Activated CD4-positive, alpha-beta memory T cell treated with anti-CD3 and anti-CD28 coated beads, Interleukin-2, amount 10 ng/mL, durations not matched to agents 7 days and 5 days (primary cell): ENCODE measurements around the gene LCK. TPM values are rescaled to one million over a fixed set of nuclear protein-coding genes. Genes with fewer than 3 reads are reported as not detected.

Experiments used
- CTCF ChIA-PET: fragments of 350-600 bp; sonication (Branson Sonifier 250); formaldehyde crosslinking; loops from one replicate; lab custom pipeline; 2021; ENCODE audit warnings: antibody characterized with exemption, inconsistent platforms; lab: Charles Lee
- POLR2A ChIA-PET: fragments of 350-600 bp; sonication (Branson Sonifier 250); formaldehyde crosslinking; loops from one replicate; lab custom pipeline; 2021; ENCODE audit warnings: antibody characterized with exemption; lab: Charles Lee
- DNase-seq: peaks from one replicate; pipeline ENCODE4 v3.0.0-alpha.2; 2020
- H3K27ac Mint-ChIP-seq: one replicate; pipeline ENCODE4 v1.8.0; 2021; ENCODE audit warnings: mild to moderate bottlenecking, mixed read lengths
- H3K27me3 Mint-ChIP-seq: one replicate; pipeline ENCODE4 v1.8.0; 2021; ENCODE audit warnings: mixed read lengths
- H3K36me3 Mint-ChIP-seq: one replicate; pipeline ENCODE4 v1.8.0; 2021; ENCODE audit warnings: low read depth, mixed read lengths
- H3K4me1 Mint-ChIP-seq: one replicate; pipeline ENCODE4 v1.8.0; 2021; ENCODE audit warnings: mixed read lengths
- H3K4me3 Mint-ChIP-seq: one replicate; pipeline ENCODE4 v1.8.0; 2021; ENCODE audit warnings: mild to moderate bottlenecking, mixed read lengths
- H3K9me3 Mint-ChIP-seq: one replicate; pipeline ENCODE4 v1.8.0; 2021; ENCODE audit warnings: mixed read lengths
- total RNA-seq, 2 experiments: library from RNA; stranded (reverse); gene quantifications; one replicate each; pipeline ENCODE4 v1.2.3, GENCODE V29; 2021

The LCK gene
- 100 to 1,000 TPM; 469 to 474 TPM for total RNA-seq

DNA sequence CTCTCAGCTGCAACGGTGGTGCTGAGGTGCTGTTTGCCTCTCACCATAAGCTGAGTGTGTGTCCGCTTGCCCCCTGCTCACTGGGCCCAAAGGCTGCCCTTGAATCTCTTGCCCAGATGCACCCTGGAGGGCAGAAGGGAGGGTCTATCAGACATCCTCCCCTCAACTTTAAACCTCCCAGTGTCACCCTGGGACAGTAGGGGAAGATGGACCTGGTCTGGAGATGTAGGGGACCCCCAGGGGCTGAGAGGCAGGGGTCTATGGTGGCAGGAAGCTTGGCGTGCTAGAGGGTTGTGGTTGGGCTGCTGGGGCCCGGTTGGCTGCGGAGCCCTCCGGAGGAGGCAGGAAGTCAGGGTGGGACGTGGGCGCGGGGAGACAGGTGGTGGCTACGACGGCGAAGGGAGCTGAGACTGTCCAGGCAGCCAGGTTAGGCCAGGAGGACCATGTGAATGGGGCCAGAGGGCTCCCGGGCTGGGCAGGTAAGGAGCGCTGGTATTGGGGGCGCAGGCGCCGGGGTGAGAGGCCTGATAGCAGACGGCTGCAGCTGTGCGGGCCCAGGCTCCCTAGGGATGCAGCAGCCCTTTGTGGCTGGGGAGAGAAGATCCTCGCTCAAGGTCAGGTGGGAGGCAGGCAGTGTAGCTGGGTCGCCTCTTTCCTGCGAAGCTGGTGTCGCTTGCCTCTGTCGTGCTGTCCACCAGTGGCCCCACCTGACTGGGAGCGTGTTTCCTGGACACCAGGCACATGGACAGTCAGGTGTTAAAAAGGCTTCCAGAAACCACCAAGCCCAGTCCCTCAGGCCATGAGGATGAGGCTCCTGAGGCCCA is at the start of gene LCK:
Gene LCK, plus strand, starts transcription at position 373 of the 824 bp plus-strand sequence. CDS start 23,065 bp downstream, outside the sequence.
- POLR2A ChIA-PET: interaction anchor here (0.9 to 11.5 kb wide), 23 partner anchors 11 to 400 kb away, joined by 3 to 156 read pairs (median 9); partner anchors contain the start of genes BSDC1, HDAC1, IQCC and KHDRBS1
- Mint-ChIP-seq H3K9me3 (no peaks in the 10 kb centered on the region), H3K4me3 (peak within 1 kb of the TSS; percentile 98), H3K27ac (peak within 1 kb of the TSS; percentile 99), H3K4me1 (peaks cover 58% of the 10 kb centered on the region), H3K36me3 (peaks cover 46% of the 10 kb centered on the region), H3K27me3 (no peaks in the 10 kb centered on the region)
- CTCF ChIA-PET: interaction anchor here (0.8 to 8.4 kb wide), 6 partner anchors 11 to 134 kb away, joined by 3 to 73 read pairs (median 21); partner anchors contain the start of genes EIF3I, HDAC1 and TMEM234
- peak; percentile 77 for DNase-seq

DNA sequence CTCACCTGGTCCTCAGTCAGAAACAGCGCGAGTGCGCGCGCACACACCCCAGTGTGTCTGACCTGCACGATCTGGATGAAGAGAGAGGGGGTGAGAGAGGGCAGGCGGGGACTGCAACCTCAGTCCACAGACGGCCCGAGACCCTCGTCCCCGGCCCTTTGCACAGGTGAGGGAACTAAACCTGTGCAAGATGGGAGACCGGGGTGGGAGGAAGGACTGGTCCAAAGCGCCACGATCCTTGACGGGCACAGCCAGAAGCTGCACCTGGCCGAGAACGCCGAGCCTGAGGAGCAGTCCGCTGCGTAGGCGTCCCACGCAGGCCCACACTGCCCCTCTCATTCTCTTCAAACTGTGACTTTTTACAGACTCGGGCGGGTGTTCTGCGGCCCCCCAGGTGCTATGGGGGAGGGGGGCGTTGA is 46.1 kb upstream of the LCK start:
- Mint-ChIP-seq H3K36me3 (peaks cover 21% of the 10 kb centered on the region), H3K4me3 (peak overlapping the region; percentile 81), H3K27ac (no peak overlapping the region), H3K27me3 (no peaks in the 10 kb centered on the region), H3K9me3 (no peaks in the 10 kb centered on the region), H3K4me1 (peaks cover 52% of the 10 kb centered on the region)
- DNase-seq: no peak
- ChIA-PET POLR2A (interaction anchor here (0.8 to 4.6 kb wide), 14 partner anchors 10 to 189 kb away, joined by 3 to 46 read pairs (median 6); partner anchors contain the start of genes BSDC1, LCK, TMEM39B and TXLNA), CTCF (interaction anchor here (0.9 to 3.8 kb wide), 3 partner anchors 11 to 167 kb away, joined by 3 to 39 read pairs (median 5); no protein-coding TSS in a partner anchor)

DNA sequence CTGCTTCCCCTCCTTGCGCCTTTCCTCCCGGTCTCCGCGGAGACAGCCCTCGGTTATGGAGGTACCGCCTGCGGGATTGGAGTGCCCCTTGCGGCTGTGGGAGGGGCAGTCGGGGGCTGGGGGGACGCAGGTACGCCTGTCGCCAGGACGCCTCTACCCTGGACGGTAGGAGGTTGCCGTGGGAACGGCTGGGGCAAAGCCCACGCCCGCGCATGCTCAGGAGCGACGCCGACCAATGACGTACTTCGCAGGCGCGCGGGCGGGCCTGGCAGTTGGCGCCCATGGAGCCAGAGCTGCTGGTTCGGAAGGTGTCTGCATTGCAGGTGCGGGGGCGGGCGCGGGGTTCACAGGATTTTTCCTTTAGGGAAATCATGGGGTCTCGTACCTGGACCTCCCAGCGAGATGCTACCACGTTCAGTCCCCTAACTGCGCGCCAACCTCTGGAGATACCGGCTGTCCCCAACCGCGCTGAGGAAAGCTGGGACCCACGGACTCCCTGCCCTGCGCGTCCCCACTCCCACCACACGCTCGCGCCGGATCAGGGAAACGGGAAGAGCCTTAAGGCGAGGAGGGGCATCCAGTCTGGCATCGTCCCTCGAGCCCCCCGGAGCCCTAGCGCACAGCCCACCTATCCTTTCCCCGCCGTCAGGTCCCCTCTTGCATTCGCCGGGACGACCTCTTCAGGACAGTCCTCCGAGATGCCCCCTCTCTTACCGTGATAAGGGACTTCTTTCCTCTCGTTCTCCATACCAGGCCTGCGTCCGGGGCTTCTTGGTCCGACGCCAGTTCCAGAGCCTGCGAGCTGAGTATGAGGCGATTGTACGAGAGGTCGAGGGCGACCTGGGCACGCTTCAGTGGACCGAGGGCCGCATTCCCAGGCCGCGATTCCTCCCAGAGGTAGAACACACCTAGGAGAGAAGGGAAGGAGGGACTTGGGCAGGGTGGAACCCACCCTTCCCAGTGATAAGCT is 45.4 kb upstream of the LCK start, which contains the start of gene IQCC:
Gene IQCC, plus strand, starts transcription at position 271 of the 970 bp plus-strand sequence. Its CDS starts 11 bp downstream, at position 282.
- peak within 1 kb of the TSS; percentile 81 for H3K4me3 Mint-ChIP-seq
- peak; percentile 87 for DNase-seq
- ChIA-PET CTCF (interaction anchor here (0.5 to 3.8 kb wide), 6 partner anchors 10 to 166 kb away, joined by 3 to 39 read pairs (median 4); no protein-coding TSS in a partner anchor), POLR2A (interaction anchor here (0.7 to 4.6 kb wide), 18 partner anchors 10 to 189 kb away, joined by 3 to 46 read pairs (median 6); partner anchors contain the start of genes BSDC1, LCK, MARCKSL1 and TMEM39B)
- no peaks in the 10 kb centered on the region for H3K27me3 Mint-ChIP-seq
- H3K9me3 Mint-ChIP-seq: no peaks in the 10 kb centered on the region
- H3K36me3 Mint-ChIP-seq: peaks cover 21% of the 10 kb centered on the region
- H3K4me1 Mint-ChIP-seq: peaks cover 45% of the 10 kb centered on the region
- peak within 1 kb of the TSS; percentile 60 for H3K27ac Mint-ChIP-seq

- Mint-ChIP-seq H3K27me3 (no peaks in the 10 kb centered on the region), H3K9me3 (no peaks in the 10 kb centered on the region), H3K27ac (no peak overlapping the region), H3K4me1 (peaks cover 26% of the 10 kb centered on the region), H3K36me3 (peaks cover 14% of the 10 kb centered on the region), H3K4me3 (no peak overlapping the region)
- ChIA-PET CTCF (interaction anchor here (0.6 to 1.1 kb wide), 2 partner anchors 29 to 40 kb away, joined by 3 to 4 read pairs; no protein-coding TSS in a partner anchor), POLR2A (interaction anchor here (1.6 to 4.6 kb wide), 2 partner anchors 13 to 45 kb away, joined by 5 to 46 read pairs; no protein-coding TSS in a partner anchor)
- DNase-seq: no peak
Observed at GRCh38 chr1:32208469-32208868, 42.6 kb upstream of the LCK start.

- H3K27ac Mint-ChIP-seq: no peak within 1 kb of the TSS
- peaks cover 23% of the 10 kb centered on the region for H3K4me1 Mint-ChIP-seq
- CTCF ChIA-PET: interaction anchor here (0.6 to 1.1 kb wide), 2 partner anchors 28 to 40 kb away, joined by 3 to 4 read pairs; no protein-coding TSS in a partner anchor
- H3K27me3 Mint-ChIP-seq: no peaks in the 10 kb centered on the region
- H3K4me3 Mint-ChIP-seq: no peak within 1 kb of the TSS
- H3K9me3 Mint-ChIP-seq: no peaks in the 10 kb centered on the region
- peaks cover 13% of the 10 kb centered on the region for H3K36me3 Mint-ChIP-seq
- POLR2A ChIA-PET: interaction anchor here (0.9 to 4.6 kb wide), 3 partner anchors 9 to 45 kb away, joined by 3 to 46 read pairs (median 5); partner anchors contain the start of gene CCDC28B
- DNase-seq: no peak
Observed at GRCh38 chr1:32208891-32209328, 42.2 kb upstream of the LCK start, which contains the start of gene DCDC2B. TSS of gene DCDC2B (plus strand) at chr1:32209089. CDS start at chr1:32209094, 5 bp downstream.

DNA sequence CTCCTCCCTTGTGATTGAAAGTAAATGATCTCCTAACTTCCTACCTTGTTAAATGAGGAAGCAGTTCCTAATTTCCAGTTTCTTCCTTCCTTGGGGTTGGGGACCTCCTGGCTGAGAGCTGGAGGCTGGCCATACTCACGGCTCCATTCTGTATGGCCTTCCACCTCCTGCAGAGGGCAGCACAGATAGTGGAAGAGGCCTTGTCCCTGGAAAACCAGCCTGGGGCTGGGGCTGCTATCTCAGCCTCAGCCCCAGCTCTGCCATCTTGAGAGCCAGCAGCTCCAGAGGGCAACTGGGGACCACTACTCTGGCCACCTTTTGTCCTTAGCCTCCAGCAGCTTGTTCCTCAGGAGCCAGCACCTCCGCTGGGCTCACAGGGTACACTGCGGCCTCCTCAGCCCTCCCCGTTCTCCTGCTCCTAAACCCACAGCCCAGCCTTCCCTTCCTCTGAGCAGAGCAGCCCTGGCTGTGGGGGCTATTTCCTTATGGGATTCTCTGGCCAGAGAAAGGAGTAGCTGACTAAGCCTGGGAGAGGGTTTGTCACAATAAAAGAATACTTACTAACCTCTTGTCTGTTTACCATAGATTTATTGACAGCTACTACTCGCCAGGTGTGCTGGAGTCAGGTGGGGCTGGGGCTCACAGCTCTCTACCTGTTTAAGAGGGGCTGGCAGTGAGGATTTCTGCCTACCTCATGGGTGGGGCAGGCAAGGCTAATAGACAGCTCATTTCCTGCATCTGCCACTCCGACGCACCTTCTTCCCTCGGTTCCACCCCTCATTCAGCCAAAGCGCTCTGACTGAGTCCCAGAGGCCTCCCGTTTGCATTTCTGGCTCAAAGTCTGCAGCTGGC is 35.2 kb upstream of the LCK start:
- peaks cover 25% of the 10 kb centered on the region for H3K36me3 Mint-ChIP-seq

GRCh38 chr1:32216566-32216965 is 34.5 kb upstream of the LCK start:
- ChIA-PET CTCF (interaction anchor here (0.9 to 3.1 kb wide), 34 partner anchors 10 to 208 kb away, joined by 3 to 57 read pairs (median 8); partner anchors contain the start of genes BSDC1, CCDC28B, FAM167B and HDAC1), POLR2A (interaction anchor here (0.6 to 3.1 kb wide), 14 partner anchors 14 to 156 kb away, joined by 3 to 38 read pairs (median 5); partner anchors contain the start of genes HDAC1, LCK and MARCKSL1)
- no peak for DNase-seq
- peaks cover 32% of the 10 kb centered on the region for H3K4me1 Mint-ChIP-seq
- peaks cover 25% of the 10 kb centered on the region for H3K36me3 Mint-ChIP-seq
- H3K27me3 Mint-ChIP-seq: no peaks in the 10 kb centered on the region
- H3K27ac Mint-ChIP-seq: peak overlapping the region; percentile 72
- no peak overlapping the region for H3K4me3 Mint-ChIP-seq
- H3K9me3 Mint-ChIP-seq: no peaks in the 10 kb centered on the region

More for the DNA sequence above, 35.2 kb upstream of the LCK start:
- Mint-ChIP-seq H3K9me3 (no peaks in the 10 kb centered on the region), H3K4me3 (no peak overlapping the region), H3K27ac (peak overlapping the region; percentile 72), H3K27me3 (no peaks in the 10 kb centered on the region), H3K4me1 (peaks cover 24% of the 10 kb centered on the region)
- ChIA-PET CTCF (interaction anchor here (0.7 to 3.1 kb wide), 55 partner anchors 8 to 299 kb away, joined by 3 to 57 read pairs (median 4); partner anchors contain the start of genes BSDC1, CCDC28B, FAM167B and HDAC1), POLR2A (interaction anchor here (0.8 to 3.1 kb wide), 17 partner anchors 10 to 156 kb away, joined by 3 to 38 read pairs (median 5); partner anchors contain the start of genes HDAC1, LCK and MARCKSL1)
- DNase-seq: peak; percentile 71

DNA sequence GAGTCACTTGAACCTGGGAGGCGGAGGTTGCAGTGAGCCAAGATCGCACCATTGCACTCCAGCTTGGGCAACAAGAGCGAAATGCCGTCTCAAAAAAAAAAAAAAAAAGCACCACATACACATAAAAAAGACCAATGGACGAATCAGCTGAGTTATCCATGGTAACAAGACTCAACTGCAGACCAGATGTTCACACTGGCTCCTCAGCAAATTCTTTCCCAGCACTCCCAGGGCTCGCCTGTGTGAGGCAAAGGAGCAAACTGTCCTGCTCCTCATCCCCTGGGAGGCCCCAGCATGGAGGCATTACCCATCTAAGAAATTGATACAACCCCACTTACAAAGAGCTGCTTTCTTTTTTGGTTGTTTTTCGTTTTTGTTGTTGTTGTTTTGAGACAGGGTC is 32.0 kb upstream of the LCK start:
- H3K27ac Mint-ChIP-seq: no peak overlapping the region
- ChIA-PET CTCF (interaction anchor here (0.6 kb wide), 2 partner anchors 33 to 36 kb away, joined by 3 to 4 read pairs; no protein-coding TSS in a partner anchor), POLR2A (interaction anchor here (0.6 kb wide), 1 partner anchor 378 kb away, joined by 3 read pairs; no protein-coding TSS in a partner anchor)
- DNase-seq: no peak
- H3K36me3 Mint-ChIP-seq: peaks cover 27% of the 10 kb centered on the region
- H3K9me3 Mint-ChIP-seq: no peaks in the 10 kb centered on the region
- no peak overlapping the region for H3K4me3 Mint-ChIP-seq
- H3K4me1 Mint-ChIP-seq: peaks cover 49% of the 10 kb centered on the region
- no peaks in the 10 kb centered on the region for H3K27me3 Mint-ChIP-seq

GRCh38 chr1:32220746-32221580 is 30.1 kb upstream of the LCK start:
- peak overlapping the region; percentile 97 for H3K4me3 Mint-ChIP-seq
- no peaks in the 10 kb centered on the region for H3K9me3 Mint-ChIP-seq
- ChIA-PET POLR2A (interaction anchor here (1.0 to 3.5 kb wide), 6 partner anchors 10 to 101 kb away, joined by 3 to 14 read pairs (median 11); partner anchors contain the start of genes IQCC and LCK), CTCF (interaction anchor here (0.9 to 3.8 kb wide), 4 partner anchors 28 to 114 kb away, joined by 3 to 25 read pairs (median 4); partner anchors contain the start of genes HDAC1 and LCK)
- H3K4me1 Mint-ChIP-seq: peaks cover 52% of the 10 kb centered on the region
- DNase-seq: no peak
- peak overlapping the region; percentile 94 for H3K27ac Mint-ChIP-seq
- H3K36me3 Mint-ChIP-seq: peaks cover 28% of the 10 kb centered on the region
- no peaks in the 10 kb centered on the region for H3K27me3 Mint-ChIP-seq
